ENCODE measurements around the gene MCCD1. TPM values are rescaled to one million over a fixed set of nuclear protein-coding genes. Genes with fewer than 3 reads are reported as not detected.
A peak's percentile ranks its signal among the peaks of the same experiment; 100 is the strongest.

MCCD1 gene
- total RNA-seq, 2 experiments from 2014 or later = not detected

DNA sequence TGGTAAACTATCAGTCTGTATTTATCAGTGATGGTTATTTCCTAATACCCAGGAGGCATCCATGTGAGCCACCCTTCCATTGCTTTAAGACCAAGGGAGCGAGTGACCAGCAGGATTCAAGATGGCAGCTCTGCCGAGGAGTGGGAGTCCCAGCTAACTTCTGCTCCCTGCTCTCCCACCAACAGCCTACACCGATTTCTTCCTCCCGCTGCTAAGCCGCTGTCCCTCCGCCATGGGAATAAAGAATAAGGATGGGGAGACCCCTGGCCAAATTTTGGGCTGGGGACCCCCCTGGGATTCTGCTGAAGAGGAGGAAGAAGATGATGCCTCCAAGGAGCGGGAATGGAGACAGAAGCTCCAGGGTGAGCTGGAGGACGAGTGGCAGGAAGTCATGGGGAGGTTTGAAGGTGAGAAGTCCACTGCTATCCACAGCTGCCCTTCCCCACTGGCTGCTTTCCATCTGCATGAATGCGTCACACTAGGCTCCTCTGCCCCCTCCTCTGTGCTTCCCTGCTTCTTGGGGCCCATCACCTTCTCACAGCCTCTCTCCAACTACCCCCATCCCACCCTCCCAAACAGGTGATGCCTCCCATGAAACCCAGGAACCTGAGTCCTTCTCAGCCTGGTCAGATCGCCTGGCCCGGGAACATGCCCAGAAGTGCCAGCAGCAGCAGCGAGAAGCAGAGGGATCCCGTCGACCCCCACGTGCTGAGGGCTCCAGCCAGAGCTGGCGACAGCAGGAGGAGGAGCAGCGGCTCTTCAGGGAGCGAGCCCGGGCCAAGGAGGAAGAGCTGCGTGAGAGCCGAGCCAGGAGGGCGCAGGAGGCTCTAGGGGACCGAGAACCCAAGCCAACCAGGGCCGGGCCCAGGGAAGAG is 28.9 kb downstream of the MCCD1 start:
- Mint-ChIP-seq H3K4me3 (peak overlapping the region; percentile 66), H3K4me1 (peaks cover 72% of the 10 kb centered on the region), H3K9me3 (ENCODE audit: low read depth) (no peaks in the 10 kb centered on the region), H3K36me3 (ENCODE audit: low read depth) (peaks cover 40% of the 10 kb centered on the region), H3K27me3 (no peaks in the 10 kb centered on the region), H3K27ac (peak overlapping the region; percentile 77)
- ATAC-seq (no peak), DNase-seq (no peak)
- POLR2A ChIA-PET = interaction anchor here (0.7 to 4.3 kb wide), 4 partner anchors 10 to 35 kb away, joined by 3 to 43 read pairs (median 8); partner anchors contain the start of genes NCR3, NFKBIL1 and TNF
- intact Hi-C loops (cut with DNase I, micrococcal nuclease) = loop anchor here in 1 of 2 experiments (2.0 kb wide), 1 partner anchor 15 kb away; the partner anchor contains the start of gene LTA
- CTCF ChIA-PET = interaction anchor here (1.2 to 7.2 kb wide), 5 partner anchors 9 to 39 kb away, joined by 3 to 101 read pairs (median 16); partner anchors contain the start of genes DDX39B, NCR3, NFKBIL1 and TNF

DNA sequence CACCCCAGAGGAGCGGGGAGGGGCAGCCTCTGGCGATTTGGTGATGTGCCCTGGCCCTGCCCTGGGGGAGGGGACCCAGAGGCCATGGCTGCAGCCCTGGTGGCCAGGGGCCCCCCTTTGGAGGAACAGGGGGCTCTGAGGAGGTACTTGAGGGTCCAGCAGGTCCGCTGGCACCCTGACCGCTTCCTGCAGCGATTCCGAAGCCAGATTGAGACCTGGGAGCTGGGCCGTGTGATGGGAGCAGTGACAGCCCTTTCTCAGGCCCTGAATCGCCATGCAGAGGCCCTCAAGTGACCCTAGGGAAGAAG is 29.5 kb downstream of the MCCD1 start:
- H3K9me3 Mint-ChIP-seq (ENCODE audit: low read depth) = no peaks in the 10 kb centered on the region
- peak overlapping the region; percentile 66 for H3K4me3 Mint-ChIP-seq
- DNase-seq (no peak), ATAC-seq (no peak)
- ChIA-PET CTCF (interaction anchor here (0.6 to 7.2 kb wide), 7 partner anchors 10 to 38 kb away, joined by 3 to 101 read pairs (median 13); partner anchors contain the start of genes DDX39B, LTB, NCR3 and NFKBIL1), POLR2A (interaction anchor here (1.5 to 4.3 kb wide), 6 partner anchors 10 to 28 kb away, joined by 3 to 43 read pairs (median 12); partner anchors contain the start of genes LTA, NFKBIL1 and TNF)
- intact Hi-C loops (cut with DNase I, micrococcal nuclease) = loop anchor here in 1 of 2 experiments (2.0 kb wide), 1 partner anchor 15 kb away; the partner anchor contains the start of gene LTA
- H3K27me3 Mint-ChIP-seq = no peaks in the 10 kb centered on the region
- peak overlapping the region; percentile 92 for H3K27ac Mint-ChIP-seq
- H3K4me1 Mint-ChIP-seq = peaks cover 75% of the 10 kb centered on the region
- peaks cover 41% of the 10 kb centered on the region for H3K36me3 Mint-ChIP-seq (ENCODE audit: low read depth)

DNA sequence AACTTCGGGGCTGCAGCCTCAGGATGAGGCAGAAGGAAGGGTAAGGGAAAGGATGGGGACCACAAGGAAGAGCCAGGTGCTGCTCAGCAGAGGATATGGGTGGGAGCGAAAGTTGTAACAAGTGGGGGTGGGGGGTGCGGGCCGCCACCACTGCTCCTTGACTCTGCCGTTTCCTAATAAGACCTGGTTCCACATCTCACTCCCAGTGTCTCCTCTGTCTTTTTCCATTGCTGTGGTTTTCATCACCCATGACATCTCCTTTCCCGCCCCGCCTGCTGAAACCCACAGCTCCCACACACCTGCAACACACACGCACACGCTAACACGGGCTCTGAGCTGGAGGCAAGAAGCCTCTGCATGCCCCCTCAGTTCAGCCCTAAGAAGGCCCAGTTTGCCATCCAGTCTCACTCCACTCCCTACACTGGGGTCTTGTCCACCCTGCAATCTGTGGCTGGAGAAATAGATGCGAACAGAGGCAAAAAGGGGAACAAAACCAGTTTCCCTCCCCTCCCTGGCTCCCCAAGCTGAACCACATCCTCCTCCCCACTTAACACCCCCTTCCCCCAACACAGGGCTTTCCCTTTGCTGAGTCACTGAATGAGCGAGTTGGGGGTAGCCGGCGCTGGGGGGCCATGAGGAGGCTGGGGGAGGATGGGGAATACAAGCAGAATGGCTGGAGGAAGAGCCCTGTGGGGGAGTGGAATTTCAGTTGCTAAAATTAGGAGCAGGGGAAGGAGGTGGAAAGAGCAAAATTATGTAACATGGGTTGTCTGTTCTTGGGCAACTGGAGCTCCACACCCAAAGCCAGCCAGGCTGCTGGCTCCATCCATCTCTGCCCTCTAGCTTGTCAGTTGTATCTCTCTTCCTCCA is 30.1 kb downstream of the MCCD1 start:
- intact Hi-C loops (cut with DNase I, micrococcal nuclease) = loop anchor here (1.0 to 2.0 kb wide), 2 partner anchors 9 to 14 kb away; partner anchors contain the start of gene LTA (in 1 of the 2)
- Mint-ChIP-seq H3K27ac (peak overlapping the region; percentile 92), H3K27me3 (peaks cover 2% of the 10 kb centered on the region), H3K9me3 (ENCODE audit: low read depth) (no peaks in the 10 kb centered on the region), H3K36me3 (ENCODE audit: low read depth) (peaks cover 44% of the 10 kb centered on the region), H3K4me1 (peaks cover 81% of the 10 kb centered on the region), H3K4me3 (peak overlapping the region; percentile 66)
- peak; percentile 47 for ATAC-seq
- ChIA-PET POLR2A (interaction anchor here (0.6 to 4.3 kb wide), 10 partner anchors 8 to 342 kb away, joined by 3 to 43 read pairs (median 4); partner anchors contain the start of genes LTA, NFKBIL1 and TNF), CTCF (interaction anchor here (0.6 to 7.2 kb wide), 13 partner anchors 8 to 55 kb away, joined by 3 to 101 read pairs (median 6); partner anchors contain the start of genes DDX39B, LTB, NCR3 and NFKBIL1)
- DNase-seq = peak; percentile 82

DNA sequence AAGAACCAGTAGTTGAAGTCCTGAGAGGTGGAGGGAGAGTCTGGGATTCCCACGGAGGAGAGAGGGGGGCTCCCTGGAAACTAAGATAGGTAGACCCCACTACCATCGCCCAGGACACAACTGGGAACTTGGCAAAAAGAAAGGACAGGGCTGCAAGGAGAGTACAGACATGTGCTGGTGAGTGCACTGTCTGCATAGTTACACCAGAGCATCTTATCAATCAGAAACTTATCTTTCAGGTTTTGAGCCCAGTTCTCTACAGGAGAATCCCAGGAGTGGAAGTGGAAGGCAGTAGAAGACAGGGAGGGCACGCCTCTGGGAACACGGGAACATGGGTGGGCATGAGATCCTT is 30.8 kb downstream of the MCCD1 start:
- Mint-ChIP-seq H3K4me3 (peak overlapping the region; percentile 66), H3K4me1 (peaks cover 79% of the 10 kb centered on the region), H3K27me3 (peaks cover 3% of the 10 kb centered on the region), H3K36me3 (ENCODE audit: low read depth) (peaks cover 45% of the 10 kb centered on the region), H3K9me3 (ENCODE audit: low read depth) (no peaks in the 10 kb centered on the region), H3K27ac (peak overlapping the region; percentile 92)
- POLR2A ChIA-PET = interaction anchor here (0.7 to 4.3 kb wide), 8 partner anchors 8 to 341 kb away, joined by 3 to 43 read pairs (median 6); partner anchors contain the start of genes LTA, NFKBIL1 and TNF
- CTCF ChIA-PET = interaction anchor here (0.6 to 7.2 kb wide), 14 partner anchors 9 to 881 kb away, joined by 3 to 101 read pairs (median 6); partner anchors contain the start of genes LTB, NCR3, NFKBIL1 and TNF
- no peak for DNase-seq
- peak; percentile 50 for ATAC-seq
- intact Hi-C loops (cut with DNase I, micrococcal nuclease) = loop anchor here (1.0 to 2.0 kb wide), 2 partner anchors 9 to 13 kb away; partner anchors contain the start of gene LTA (in 1 of the 2)

DNA sequence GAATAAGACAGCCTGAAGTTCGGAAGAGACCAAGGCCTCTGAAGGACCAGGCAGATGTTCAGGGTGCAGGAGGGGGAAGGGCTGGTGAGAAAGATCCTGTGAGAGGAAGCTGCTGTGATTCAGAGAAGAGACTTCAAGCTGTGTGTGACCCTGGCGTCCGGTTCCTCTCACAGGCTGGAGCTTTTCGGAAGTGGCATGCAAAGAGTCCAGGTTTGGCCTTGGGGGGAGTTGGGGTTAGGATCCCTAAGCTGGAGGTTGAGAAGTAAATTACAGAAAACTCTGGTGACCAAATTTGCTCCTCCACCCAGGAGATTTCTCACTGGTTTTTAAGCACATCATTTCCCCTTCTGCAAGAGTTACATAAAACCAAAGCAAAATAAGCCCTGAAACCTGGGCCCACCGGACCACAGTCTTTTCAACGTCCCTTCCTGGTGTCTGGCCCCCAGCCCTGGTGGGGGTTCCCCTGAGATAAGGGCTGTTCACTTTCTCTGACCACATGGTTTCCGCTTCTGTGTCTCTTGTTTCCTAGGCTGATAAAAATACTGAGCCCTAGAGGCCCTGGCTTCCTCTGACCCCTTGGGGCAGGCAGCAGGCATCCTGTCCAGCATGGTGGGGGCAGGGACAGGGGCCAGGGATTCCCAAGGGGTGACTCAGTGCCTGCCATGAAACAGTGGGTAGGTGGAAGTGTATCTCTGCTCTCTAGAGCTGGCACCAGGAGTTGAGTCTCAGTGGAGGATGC is 31.4 kb downstream of the MCCD1 start:
- peaks cover 81% of the 10 kb centered on the region for H3K4me1 Mint-ChIP-seq
- peaks cover 45% of the 10 kb centered on the region for H3K36me3 Mint-ChIP-seq (ENCODE audit: low read depth)
- POLR2A ChIA-PET = interaction anchor here (1.1 to 4.3 kb wide), 5 partner anchors 8 to 20 kb away, joined by 4 to 43 read pairs (median 15); partner anchors contain the start of genes LTA and TNF
- CTCF ChIA-PET = interaction anchor here (0.5 to 7.2 kb wide), 16 partner anchors 8 to 881 kb away, joined by 3 to 101 read pairs (median 4); partner anchors contain the start of genes LST1, NCR3, NEU1 and NFKBIL1
- H3K4me3 Mint-ChIP-seq = peak overlapping the region; percentile 66
- ATAC-seq = peak; percentile 72
- intact Hi-C loops (cut with DNase I, micrococcal nuclease) = loop anchor here (1.0 to 2.0 kb wide), 3 partner anchors 8 to 15 kb away; partner anchors contain the start of genes LTA (in 1 of the 2) and TNF (in 1 of the 2)
- peak overlapping the region; percentile 92 for H3K27ac Mint-ChIP-seq
- H3K9me3 Mint-ChIP-seq (ENCODE audit: low read depth) = no peaks in the 10 kb centered on the region
- peaks cover 3% of the 10 kb centered on the region for H3K27me3 Mint-ChIP-seq
- peak; percentile 80 for DNase-seq

DNA sequence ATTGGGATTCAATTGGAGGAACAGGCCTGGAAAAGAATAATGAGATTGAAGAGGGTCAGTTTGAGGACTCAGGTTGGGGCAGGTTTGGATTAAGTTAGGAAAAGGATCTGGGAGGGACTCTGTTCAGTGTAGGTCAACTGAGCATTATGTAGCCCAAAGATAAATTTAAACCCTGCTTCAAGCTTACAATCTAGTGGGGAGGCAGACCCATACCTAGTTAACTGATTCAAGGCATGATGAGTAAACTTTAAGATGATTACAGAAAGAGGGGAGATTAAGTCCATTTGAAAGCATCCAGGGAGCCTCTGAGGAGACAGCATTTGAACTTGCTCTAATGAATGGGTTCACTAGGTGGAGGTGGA is 31.9 kb downstream of the MCCD1 start:
- intact Hi-C loops (cut with DNase I, micrococcal nuclease) = loop anchor here (1.0 kb wide), 2 partner anchors 8 to 15 kb away; partner anchors contain the start of gene TNF (in 1 of the 2)

DNA sequence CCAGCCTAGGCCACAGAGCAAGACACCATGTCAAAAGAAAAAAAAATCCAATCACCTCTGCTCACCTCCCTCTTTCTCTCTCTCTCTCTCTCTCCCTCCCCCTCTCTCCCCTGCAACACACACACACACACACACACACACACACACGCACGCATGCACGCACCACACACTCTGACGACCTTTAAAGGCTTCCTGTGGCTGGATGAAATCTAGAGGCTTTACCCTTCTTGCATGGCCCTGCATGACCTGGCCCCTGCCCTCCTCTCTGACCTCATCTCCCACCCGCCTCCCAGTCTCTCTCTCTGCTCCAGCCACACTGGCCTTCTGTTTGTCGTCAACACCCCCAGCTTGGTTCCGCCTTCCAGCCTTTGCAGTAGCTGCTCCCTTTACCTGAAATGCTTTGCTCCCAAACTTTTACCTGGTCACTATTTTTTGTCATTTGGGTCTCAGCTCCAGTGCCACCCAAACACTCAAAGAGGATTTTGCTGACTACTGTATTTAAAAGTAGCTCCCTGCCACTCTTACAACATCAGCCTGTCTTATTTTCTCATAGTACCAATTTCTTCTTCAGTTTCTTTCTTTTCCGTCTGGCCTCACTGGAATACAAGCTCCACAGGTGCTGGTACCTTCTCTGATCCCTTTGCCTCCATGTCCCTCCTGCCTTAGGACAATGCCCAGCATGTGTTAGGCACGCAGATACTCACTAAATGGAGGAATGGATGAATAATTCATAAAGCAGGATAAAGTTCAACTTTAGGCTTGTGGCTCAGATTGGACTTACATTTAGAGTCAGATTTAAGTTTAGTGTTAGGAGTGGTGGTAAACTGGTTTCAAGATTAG is 39.0 kb downstream of the MCCD1 start:
- Mint-ChIP-seq H3K27me3 (peaks cover 3% of the 10 kb centered on the region), H3K9me3 (ENCODE audit: low read depth) (no peaks in the 10 kb centered on the region), H3K4me3 (peak overlapping the region; percentile 58), H3K4me1 (peaks cover 85% of the 10 kb centered on the region), H3K27ac (peak overlapping the region; percentile 89), H3K36me3 (ENCODE audit: low read depth) (peaks cover 18% of the 10 kb centered on the region)
- peak; percentile 46 for DNase-seq
- POLR2A ChIA-PET = interaction anchor here (0.6 to 1.8 kb wide), 8 partner anchors 8 to 97 kb away, joined by 3 to 18 read pairs (median 4); partner anchors contain the start of genes GPANK1 and NCR3
- ATAC-seq = peak; percentile 13
- CTCF ChIA-PET = interaction anchor here (0.9 to 28.5 kb wide), 10 partner anchors 9 to 370 kb away, joined by 3 to 873 read pairs (median 5); partner anchors contain the start of genes ATP6V1G2, DDX39B, LST1 and LTB
- intact Hi-C loops (cut with DNase I, micrococcal nuclease) = loop anchor here (1.0 kb wide), 3 partner anchors 7 to 12 kb away; no protein-coding TSS in a partner anchor

More for the DNA sequence above, 31.9 kb downstream of the MCCD1 start:
- no peak for ATAC-seq
- ChIA-PET CTCF (interaction anchor here (0.6 to 7.2 kb wide), 10 partner anchors 14 to 302 kb away, joined by 3 to 101 read pairs (median 4); partner anchors contain the start of genes LST1, NCR3, NEU1 and TNF), POLR2A (interaction anchor here (2.2 to 4.3 kb wide), 2 partner anchors 7 to 16 kb away, joined by 18 to 43 read pairs; partner anchors contain the start of gene TNF)
- peak overlapping the region; percentile 66 for H3K4me3 Mint-ChIP-seq
- peaks cover 50% of the 10 kb centered on the region for H3K36me3 Mint-ChIP-seq (ENCODE audit: low read depth)
- DNase-seq = no peak
- H3K27ac Mint-ChIP-seq = peak overlapping the region; percentile 92
- no peaks in the 10 kb centered on the region for H3K9me3 Mint-ChIP-seq (ENCODE audit: low read depth)
- peaks cover 3% of the 10 kb centered on the region for H3K27me3 Mint-ChIP-seq
- H3K4me1 Mint-ChIP-seq = peaks cover 85% of the 10 kb centered on the region

DNA sequence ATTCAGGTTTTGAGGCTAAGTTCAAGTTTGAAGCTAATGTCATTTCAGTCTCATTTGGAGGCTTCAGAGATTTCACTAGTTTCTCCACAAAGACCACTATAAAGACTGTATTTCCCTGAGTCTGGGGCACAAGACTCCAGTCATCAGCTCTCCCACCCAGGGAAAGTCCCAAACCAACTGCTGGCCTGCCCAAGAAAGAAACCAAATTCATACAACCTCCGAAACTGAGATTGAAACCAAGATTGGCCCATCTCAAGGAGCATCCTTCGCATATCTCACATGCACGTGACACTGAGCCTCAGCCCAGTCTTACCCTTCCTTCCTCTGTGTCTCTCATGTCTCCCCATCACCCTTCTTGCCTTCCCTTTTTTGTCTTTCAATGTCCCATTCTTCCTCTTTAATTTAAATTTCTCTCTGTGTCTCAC is 39.8 kb downstream of the MCCD1 start:
- Mint-ChIP-seq H3K9me3 (ENCODE audit: low read depth) (no peaks in the 10 kb centered on the region), H3K4me1 (peaks cover 86% of the 10 kb centered on the region), H3K36me3 (ENCODE audit: low read depth) (peaks cover 21% of the 10 kb centered on the region), H3K27me3 (peaks cover 3% of the 10 kb centered on the region), H3K4me3 (peak overlapping the region; percentile 58), H3K27ac (peak overlapping the region; percentile 89)
- POLR2A ChIA-PET = interaction anchor here (0.6 to 1.8 kb wide), 9 partner anchors 9 to 365 kb away, joined by 3 to 18 read pairs (median 4); partner anchors contain the start of genes GPANK1 and NCR3
- CTCF ChIA-PET = interaction anchor here (0.9 to 28.5 kb wide), 10 partner anchors 10 to 371 kb away, joined by 3 to 873 read pairs (median 5); partner anchors contain the start of genes ATP6V1G2, DDX39B, LST1 and LTB
- intact Hi-C loops (cut with DNase I, micrococcal nuclease) = loop anchor here (1.0 kb wide), 3 partner anchors 8 to 11 kb away; no protein-coding TSS in a partner anchor
- peak; percentile 60 for ATAC-seq
- DNase-seq = peak; percentile 83

Measured in activated CD4-positive, alpha-beta T cell treated with anti-CD3 and anti-CD28 coated beads for 36 hours (primary cell).